ENCODE measurements around the gene OSTN. TPM values are rescaled to one million over a fixed set of nuclear protein-coding genes. Genes with fewer than 3 reads are reported as not detected.

Gene OSTN
- polyA plus RNA-seq, 1 experiment, result not detected

DNA sequence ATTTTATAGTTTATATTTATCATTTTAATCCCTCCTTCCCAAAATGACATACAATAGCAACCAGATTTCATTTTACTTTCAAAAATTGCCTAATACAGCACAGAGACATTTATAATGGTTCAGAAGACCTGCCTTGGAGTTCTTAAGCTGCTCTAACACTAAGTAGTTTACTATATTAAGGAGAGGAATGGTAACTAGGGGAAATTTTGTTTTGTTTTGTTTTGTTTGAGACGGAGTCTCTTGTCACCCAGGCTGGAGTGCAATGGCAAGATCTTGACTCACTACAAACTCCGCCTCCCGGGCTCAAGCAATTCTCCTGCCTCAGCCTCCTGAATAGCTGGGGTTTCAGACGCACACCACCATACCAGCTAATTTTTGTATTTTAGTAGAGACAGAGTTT, 107.4 kb downstream of the OSTN start:
- H3K4me3 ChIP-seq (ENCODE audit: low read depth, low read length), result no peak overlapping the region
- ChIA-PET POLR2A (no interaction called here), CTCF (interaction anchor here (0.6 to 1.7 kb wide), 2 partner anchors 9 to 49 kb away, joined by 3 to 4 read pairs; no protein-coding TSS in a partner anchor)
- DNase-seq (ENCODE audit: low read depth), result no peak
- no peaks in the 10 kb centered on the region; the same call in none of the 2 replicates for H3K27me3 ChIP-seq (ENCODE audit: control insufficient read depth, insufficient read depth, low read length)
- TF ChIP-seq, protein P1, sequence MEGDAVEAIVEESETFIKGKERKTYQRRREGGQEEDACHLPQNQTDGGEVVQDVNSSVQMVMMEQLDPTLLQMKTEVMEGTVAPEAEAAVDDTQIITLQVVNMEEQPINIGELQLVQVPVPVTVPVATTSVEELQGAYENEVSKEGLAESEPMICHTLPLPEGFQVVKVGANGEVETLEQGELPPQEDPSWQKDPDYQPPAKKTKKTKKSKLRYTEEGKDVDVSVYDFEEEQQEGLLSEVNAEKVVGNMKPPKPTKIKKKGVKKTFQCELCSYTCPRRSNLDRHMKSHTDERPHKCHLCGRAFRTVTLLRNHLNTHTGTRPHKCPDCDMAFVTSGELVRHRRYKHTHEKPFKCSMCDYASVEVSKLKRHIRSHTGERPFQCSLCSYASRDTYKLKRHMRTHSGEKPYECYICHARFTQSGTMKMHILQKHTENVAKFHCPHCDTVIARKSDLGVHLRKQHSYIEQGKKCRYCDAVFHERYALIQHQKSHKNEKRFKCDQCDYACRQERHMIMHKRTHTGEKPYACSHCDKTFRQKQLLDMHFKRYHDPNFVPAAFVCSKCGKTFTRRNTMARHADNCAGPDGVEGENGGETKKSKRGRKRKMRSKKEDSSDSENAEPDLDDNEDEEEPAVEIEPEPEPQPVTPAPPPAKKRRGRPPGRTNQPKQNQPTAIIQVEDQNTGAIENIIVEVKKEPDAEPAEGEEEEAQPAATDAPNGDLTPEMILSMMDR (IDR thresholded peaks at IDR 0.05; ENCODE audit: insufficient read depth, low read depth, low read length), result no peak
- no peaks in the 10 kb centered on the region for H3K36me3 ChIP-seq (ENCODE audit: control insufficient read depth, insufficient read depth, low read length)

DNA sequence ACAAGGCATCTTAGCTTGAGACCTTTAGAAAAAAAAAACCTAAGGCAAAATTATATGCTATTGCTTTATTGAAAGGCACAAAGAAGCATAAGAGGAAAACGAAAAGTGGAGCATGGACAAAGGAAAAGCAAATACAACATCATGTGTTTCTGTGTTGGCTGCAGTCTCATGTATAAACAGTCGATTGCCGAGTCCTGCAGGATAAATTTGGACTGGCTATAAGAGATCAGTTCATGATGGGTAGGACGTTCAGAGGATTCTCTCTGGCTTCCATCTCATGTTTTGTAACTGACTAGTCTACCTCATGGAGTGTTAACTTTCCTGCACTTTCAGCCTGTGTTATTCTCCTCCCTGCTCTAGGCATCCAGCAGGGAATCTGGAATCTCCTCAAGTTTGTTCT, 108.3 kb downstream of the OSTN start:
- H3K36me3 ChIP-seq (ENCODE audit: control insufficient read depth, insufficient read depth, low read length), result no peaks in the 10 kb centered on the region
- no peak for DNase-seq (ENCODE audit: low read depth)
- CTCF ChIA-PET, result interaction anchor here (1.7 kb wide), 1 partner anchor 48 kb away, joined by 4 read pairs; no protein-coding TSS in a partner anchor
- TF ChIP-seq, protein P1 (IDR thresholded peaks at IDR 0.05; ENCODE audit: insufficient read depth, low read depth, low read length), result no peak
- H3K4me3 ChIP-seq (ENCODE audit: low read depth, low read length), result no peak overlapping the region
- H3K27me3 ChIP-seq (ENCODE audit: control insufficient read depth, insufficient read depth, low read length), result no peaks in the 10 kb centered on the region; the same call in none of the 2 replicates
- POLR2A ChIA-PET, result no interaction called here

DNA sequence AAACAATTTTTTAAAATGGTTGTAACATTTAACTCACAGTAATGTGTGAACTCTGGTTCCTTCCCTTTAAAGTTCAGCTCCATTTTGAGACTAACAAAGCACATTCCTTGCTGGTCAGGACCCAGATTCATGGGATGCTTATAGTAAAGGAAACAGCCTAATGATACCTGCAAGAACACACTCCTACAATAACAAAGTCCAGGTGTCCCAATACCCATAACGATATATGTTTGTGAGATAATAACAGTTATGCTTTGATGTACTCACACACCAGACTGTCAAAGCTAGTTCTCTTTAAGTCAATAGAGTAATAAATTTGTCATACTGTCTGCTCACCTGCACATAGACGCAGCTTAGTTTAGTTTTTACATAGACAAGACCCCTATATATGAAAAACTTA, 114.3 kb downstream of the OSTN start:
- no peaks in the 10 kb centered on the region for H3K36me3 ChIP-seq (ENCODE audit: control insufficient read depth, insufficient read depth, low read length)
- TF ChIP-seq, protein P1 (IDR thresholded peaks at IDR 0.05; ENCODE audit: insufficient read depth, low read depth, low read length), result no peak
- ChIA-PET CTCF (no interaction called here), POLR2A (no interaction called here)
- no peak overlapping the region for H3K4me3 ChIP-seq (ENCODE audit: low read depth, low read length)
- DNase-seq (ENCODE audit: low read depth), result no peak
- no peaks in the 10 kb centered on the region for H3K27me3 ChIP-seq (ENCODE audit: control insufficient read depth, insufficient read depth, low read length)

DNA sequence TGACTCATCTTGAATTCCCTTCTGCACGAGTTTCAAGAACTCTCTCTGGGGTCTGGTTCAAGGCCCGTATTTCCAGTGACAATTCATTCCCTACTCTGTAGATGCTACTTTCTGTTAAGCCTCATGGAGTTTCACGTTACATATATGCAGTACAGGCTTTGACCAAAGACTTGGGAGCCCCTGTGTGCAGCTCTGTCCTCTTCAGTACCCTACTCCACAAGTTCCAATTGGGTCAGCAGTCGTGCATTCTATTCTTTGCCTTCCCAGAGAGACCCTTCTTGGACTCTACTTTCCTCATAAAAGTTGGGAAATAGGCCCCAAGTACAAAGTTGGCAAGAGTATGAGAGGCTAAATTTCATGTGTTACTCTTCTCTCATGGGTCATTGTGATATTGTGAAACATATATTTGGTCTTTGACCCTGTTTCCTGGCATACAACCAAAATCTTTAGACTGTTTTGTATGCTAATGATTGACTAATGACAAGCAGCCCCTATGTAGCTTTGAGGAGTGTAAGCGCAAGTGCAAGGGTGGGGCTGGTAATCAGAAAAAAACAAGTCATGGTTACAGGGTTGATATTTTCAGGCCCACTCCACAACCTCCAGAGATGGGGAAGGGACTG, 115.2 kb downstream of the OSTN start:
- Histone ChIP-seq H3K27me3 (ENCODE audit: control insufficient read depth, insufficient read depth, low read length) (no peaks in the 10 kb centered on the region), H3K36me3 (ENCODE audit: control insufficient read depth, insufficient read depth, low read length) (no peaks in the 10 kb centered on the region), H3K4me3 (ENCODE audit: low read depth, low read length) (no peak overlapping the region)
- DNase-seq (ENCODE audit: low read depth), result no peak
- POLR2A ChIA-PET, result no interaction called here
- CTCF ChIA-PET, result no interaction called here
- TF ChIP-seq, protein P1 (IDR thresholded peaks at IDR 0.05; ENCODE audit: insufficient read depth, low read depth, low read length), result no peak

Other genes starting within 250 kb of the OSTN start
- 43.9 and 68.7 TPM in 2 replicates for gene CCDC50, start 130.2 kb downstream of the OSTN start, polyA plus RNA-seq (2011; rRNA removed)
- gene UTS2B, start 131.3 kb downstream of the OSTN start, polyA plus RNA-seq (2011; rRNA removed), result 0.40 and 0.54 TPM in 2 replicates